ENCODE measurements around the gene SEPTIN6. TPM values are rescaled to one million over a fixed set of nuclear protein-coding genes. Genes with fewer than 3 reads are reported as not detected.

Gene SEPTIN6
- total RNA-seq, 1 experiment from 2014 or later: 28.9 TPM

DNA sequence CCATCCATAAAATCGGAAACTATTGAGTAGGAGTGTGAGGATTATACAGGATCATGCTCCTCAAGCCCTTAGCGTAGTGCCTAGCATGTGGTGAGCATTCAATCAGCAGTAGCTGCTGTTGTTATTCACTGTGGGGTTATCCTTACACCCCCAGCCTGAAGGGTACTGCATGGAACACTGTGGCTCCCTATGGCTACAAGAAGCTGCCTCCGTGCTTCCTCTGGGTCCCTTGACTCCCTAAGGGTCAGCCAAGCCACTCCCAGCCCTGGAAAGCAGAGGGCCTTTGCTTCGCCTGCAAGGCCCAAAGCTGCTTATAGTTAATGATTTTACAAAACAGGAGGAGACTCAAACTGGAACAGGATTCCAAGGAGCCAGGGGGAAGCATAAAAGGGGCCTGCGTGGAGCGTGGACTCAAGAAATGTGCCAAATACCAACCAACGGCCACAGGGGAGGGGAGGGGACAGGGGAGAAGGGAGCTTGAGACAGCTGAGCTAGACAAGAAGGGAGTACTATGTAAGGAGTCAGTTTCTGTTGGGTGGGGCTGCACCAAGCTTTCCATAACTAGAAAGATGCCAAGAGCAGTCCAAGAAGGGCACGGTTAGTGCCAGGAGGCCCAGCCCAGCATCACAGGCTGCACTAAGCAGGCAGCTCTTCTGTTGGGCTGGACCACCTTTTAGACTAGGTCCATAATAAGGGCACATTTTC lies 15.9 kb downstream of the SEPTIN6 start:
- Histone ChIP-seq H3K4me2 (ENCODE audit: low read length) (no peak overlapping the region), H3F3A (ENCODE audit: low read length, unreplicated experiment) (no peaks in the 10 kb centered on the region), H3K9me3 (ENCODE audit: low read length) (no peaks in the 10 kb centered on the region), H3K9ac (ENCODE audit: low read length) (no peak overlapping the region), H2AFZ (ENCODE audit: low read length) (no peak overlapping the region), H3K9me2 (replicated peaks; ENCODE audit: low read length) (no peaks in the 10 kb centered on the region), H3K79me2 (ENCODE audit: low read length) (no peaks in the 10 kb centered on the region), H3K36me3 (ENCODE audit: low read depth, low read length) (no peaks in the 10 kb centered on the region), H3K4me1 (ENCODE audit: insufficient read depth, low read length) (peaks cover 6% of the 10 kb centered on the region; the same call in 1 of the 2 replicates), H4K20me1 (ENCODE audit: low read length) (no peaks in the 10 kb centered on the region), H3K27ac (ENCODE audit: low read length) (no peak overlapping the region), H3K4me3 (ENCODE audit: low read length) (no peak overlapping the region), H3K27me3 (ENCODE audit: low read length) (no peaks in the 10 kb centered on the region)
- BruUV-seq (replicated peaks): no TSS peak
- intact Hi-C loops (cut with micrococcal nuclease): no loop called here
- CTCF ChIA-PET: no interaction called here
- POLR2A ChIA-PET (ENCODE audit: unreplicated experiment): no interaction called here
- ATAC-seq: no peak
- DNase-seq: no peak
- TF ChIP-seq EZH2 (IDR thresholded peaks at IDR 0.05; ENCODE audit: low read length, unreplicated experiment) (no peak), EZH2phosphoT487 (IDR thresholded peaks at IDR 0.05; ENCODE audit: borderline replicate concordance, low read length) (no peak), CTCF (conservative IDR thresholded peaks at IDR 0.05; ENCODE audit: low read depth, low read length) (no peak)

GRCh38 chrX:119673336-119673735 lies 19.6 kb downstream of the SEPTIN6 start:
- no peaks in the 10 kb centered on the region for H4K20me1 ChIP-seq (ENCODE audit: low read length)
- ChIA-PET CTCF (no interaction called here), POLR2A (ENCODE audit: unreplicated experiment) (no interaction called here)
- no peaks in the 10 kb centered on the region for H3K9me3 ChIP-seq (ENCODE audit: low read length)
- no peaks in the 10 kb centered on the region for H3K36me3 ChIP-seq (ENCODE audit: low read depth, low read length)
- no peaks in the 10 kb centered on the region for H3F3A ChIP-seq (ENCODE audit: low read length, unreplicated experiment)
- H3K79me2 ChIP-seq (ENCODE audit: low read length): no peaks in the 10 kb centered on the region
- H3K27ac ChIP-seq (ENCODE audit: low read length): no peak overlapping the region
- H2AFZ ChIP-seq (ENCODE audit: low read length): no peak overlapping the region
- H3K27me3 ChIP-seq (ENCODE audit: low read length): no peaks in the 10 kb centered on the region
- H3K4me1 ChIP-seq (ENCODE audit: insufficient read depth, low read length): peaks cover 6% of the 10 kb centered on the region; the same call in 1 of the 2 replicates
- H3K9ac ChIP-seq (ENCODE audit: low read length): no peak overlapping the region
- H3K9me2 ChIP-seq (replicated peaks; ENCODE audit: low read length): no peaks in the 10 kb centered on the region
- intact Hi-C loops (cut with micrococcal nuclease): no loop called here
- H3K4me2 ChIP-seq (ENCODE audit: low read length): no peak overlapping the region
- TF ChIP-seq CTCF (conservative IDR thresholded peaks at IDR 0.05; ENCODE audit: low read depth, low read length): no peak
- TF ChIP-seq EZH2 (IDR thresholded peaks at IDR 0.05; ENCODE audit: low read length, unreplicated experiment): no peak
- no peak for TF ChIP-seq EZH2phosphoT487 (IDR thresholded peaks at IDR 0.05; ENCODE audit: borderline replicate concordance, low read length)
- no peak overlapping the region for H3K4me3 ChIP-seq (ENCODE audit: low read length)
- DNase-seq (no peak), ATAC-seq (no peak)
- no TSS peak for BruUV-seq (replicated peaks)

DNA sequence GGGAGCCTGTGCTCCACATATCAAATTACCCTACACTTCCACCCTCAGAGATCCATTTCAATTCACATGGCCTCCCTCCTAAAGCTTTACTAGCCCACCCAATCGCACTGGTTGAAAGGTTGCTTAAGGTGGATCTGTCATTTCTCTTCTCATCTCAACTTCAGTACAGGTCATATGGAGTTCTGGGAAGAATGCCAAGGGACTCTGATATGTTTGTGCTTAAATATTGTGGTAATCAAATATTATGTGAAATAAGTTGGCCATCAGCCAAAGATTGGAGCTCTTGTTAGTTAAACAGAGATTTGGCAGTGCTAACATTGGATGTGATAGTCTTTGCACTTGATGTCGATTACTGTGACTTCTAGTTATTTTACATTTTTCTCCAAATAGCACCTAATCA lies 20.5 kb downstream of the SEPTIN6 start:
- H3K4me2 ChIP-seq (ENCODE audit: low read length): no peak overlapping the region
- CTCF ChIA-PET: no interaction called here
- H3F3A ChIP-seq (ENCODE audit: low read length, unreplicated experiment): no peaks in the 10 kb centered on the region
- H4K20me1 ChIP-seq (ENCODE audit: low read length): no peaks in the 10 kb centered on the region
- POLR2A ChIA-PET (ENCODE audit: unreplicated experiment): interaction anchor here (0.6 kb wide), 1 partner anchor 25 kb away, joined by 3 read pairs; no protein-coding TSS in a partner anchor
- H3K79me2 ChIP-seq (ENCODE audit: low read length): no peaks in the 10 kb centered on the region
- no peaks in the 10 kb centered on the region for H3K27me3 ChIP-seq (ENCODE audit: low read length)
- no peaks in the 10 kb centered on the region for H3K36me3 ChIP-seq (ENCODE audit: low read depth, low read length)
- no peak overlapping the region for H3K27ac ChIP-seq (ENCODE audit: low read length)
- no peak overlapping the region for H2AFZ ChIP-seq (ENCODE audit: low read length)
- intact Hi-C loops (cut with micrococcal nuclease): no loop called here
- no peaks in the 10 kb centered on the region for H3K9me3 ChIP-seq (ENCODE audit: low read length)
- H3K9ac ChIP-seq (ENCODE audit: low read length): no peak overlapping the region
- ATAC-seq (peak; percentile 48), DNase-seq (peak; percentile 62)
- H3K9me2 ChIP-seq (replicated peaks; ENCODE audit: low read length): no peaks in the 10 kb centered on the region
- H3K4me1 ChIP-seq (ENCODE audit: insufficient read depth, low read length): peaks cover 6% of the 10 kb centered on the region; the same call in 1 of the 2 replicates
- TF ChIP-seq CTCF (conservative IDR thresholded peaks at IDR 0.05; ENCODE audit: low read depth, low read length) (no peak), EZH2 (IDR thresholded peaks at IDR 0.05; ENCODE audit: low read length, unreplicated experiment) (no peak), EZH2phosphoT487 (IDR thresholded peaks at IDR 0.05; ENCODE audit: borderline replicate concordance, low read length) (no peak)
- no peak overlapping the region for H3K4me3 ChIP-seq (ENCODE audit: low read length)
- no TSS peak for BruUV-seq (replicated peaks)

Measured in PC-3 (cell line).